Caco-2 (cell line): ENCODE measurements around the gene BICD1. TPM values are rescaled to one million over a fixed set of nuclear protein-coding genes. Genes with fewer than 3 reads are reported as not detected.

Experiments used
- BruUV-seq: library from RNA; stranded (reverse); fragments of 400-500 nt; replicated peaks from 2 replicates; lab custom pipeline; 2021; lab: Mats Ljungman, UMichigan
- CTCF ChIA-PET: fragments of 300-600 bp; sonication (Branson Sonifier 250); formaldehyde crosslinking; loops from one replicate; lab custom pipeline; 2022; ENCODE audit warnings: antibody characterized with exemption; lab: Charles Lee
- POLR2A ChIA-PET: fragments of 300-600 bp; sonication (Branson Sonifier 250); formaldehyde crosslinking; loops from one replicate; lab custom pipeline; 2022; ENCODE audit warnings: antibody characterized with exemption; lab: Charles Lee
- DNase-seq, 2 experiments: peaks; one replicate each; pipeline versions ENCODE4 v3.0.0 to v3.0.0-alpha.2; 2020 to 2022
- H3K27me3 ChIP-seq: replicated peaks from 2 replicates; pipeline ENCODE4 v1.6.0; 2011; ENCODE audit warnings: low read length; ENCODE audit not compliant: control insufficient read depth, insufficient read depth
- H3K36me3 ChIP-seq: 2 replicates; pipeline ENCODE4 v1.5.1; 2011; ENCODE audit warnings: low read length; ENCODE audit not compliant: control insufficient read depth, insufficient read depth
- H3K4me1 ChIP-seq: fragments of 250-450 bp; sonication (Bioruptor Pico); 2 replicates; pipeline ENCODE4 v1.5.1; 2020; ENCODE audit warnings: mild to moderate bottlenecking
- H3K4me3 ChIP-seq: 2 replicates; pipeline ENCODE4 v1.5.1; 2011; ENCODE audit warnings: low read depth, mild to moderate bottlenecking, control low read depth, low read length
- H3K9me3 ChIP-seq: fragments of 250-450 bp; sonication (Bioruptor Pico); 2 replicates; pipeline ENCODE4 v1.5.1; 2020; ENCODE audit warnings: mild to moderate bottlenecking, moderate library complexity
- H3K27ac Mint-ChIP-seq: one replicate; pipeline ENCODE4 v1.8.0; 2022; ENCODE audit warnings: mixed read lengths; ENCODE audit not compliant: unreplicated experiment
- H3K27me3 Mint-ChIP-seq: one replicate; pipeline ENCODE4 v1.8.0; 2022; ENCODE audit warnings: mixed read lengths; ENCODE audit not compliant: insufficient read depth, unreplicated experiment
- H3K36me3 Mint-ChIP-seq: one replicate; pipeline ENCODE4 v1.8.0; 2022; ENCODE audit warnings: mild to moderate bottlenecking, mixed read lengths; ENCODE audit not compliant: insufficient read depth, unreplicated experiment
- H3K4me1 Mint-ChIP-seq: one replicate; pipeline ENCODE4 v1.8.0; 2022; ENCODE audit warnings: low read depth, mixed read lengths; ENCODE audit not compliant: unreplicated experiment
- H3K4me3 Mint-ChIP-seq: one replicate; pipeline ENCODE4 v1.8.0; 2022; ENCODE audit warnings: mild to moderate bottlenecking, moderate library complexity, mixed read lengths; ENCODE audit not compliant: unreplicated experiment
- H3K9me3 Mint-ChIP-seq: one replicate; pipeline ENCODE4 v1.8.0; 2022; ENCODE audit warnings: mixed read lengths; ENCODE audit not compliant: unreplicated experiment
- CTCF ChIP-seq, 2 experiments: fragments of 200-600 bp in 1 of 2; IDR thresholded peaks; 1 replicate in 1 of 2; 2 replicates in 1 of 2; pipeline versions ENCODE4 v1.5.1 to v1.8.0; 2011 to 2022; ENCODE audit warnings: antibody characterized with exemption in 1 of 2, control low read depth in 1 of 2, inconsistent platforms in 1 of 2, low read depth in 1 of 2, low read length in 1 of 2, mild to moderate bottlenecking in 1 of 2, moderate library complexity in 1 of 2; ENCODE audit not compliant: insufficient read depth in 1 of 2, severe bottlenecking in 1 of 2, unreplicated experiment in 1 of 2
- intact Hi-C: fragments of 100-400 bp; cut with micrococcal nuclease; formaldehyde crosslinking; loops from one replicate; pipeline ENCODE4 v1.10.0; 2022; ENCODE audit not compliant: unreplicated experiment
- total RNA-seq: library from RNA; stranded (reverse); gene quantifications from 2 replicates; pipeline ENCODE4 v1.2.3, GENCODE V29; 2022

Gene BICD1
- total RNA-seq, 1 experiment from 2014 or later: 36.2 TPM

GRCh38 chr12:32402946-32403345, 296.3 kb downstream of the BICD1 start:
- BruUV-seq: TSS peak; percentile 0
- Mint-ChIP-seq H3K36me3 (peaks cover 42% of the 10 kb centered on the region), H3K27ac (no peak overlapping the region), H3K9me3 (no peaks in the 10 kb centered on the region), H3K27me3 (no peaks in the 10 kb centered on the region), H3K4me1 (peaks cover 8% of the 10 kb centered on the region), H3K4me3 (no peak overlapping the region)
- intact Hi-C loops: no loop called here
- TF ChIP-seq CTCF (IDR thresholded peaks at IDR 0.05; ENCODE audit: insufficient read depth in 1 of 2, low read depth in 1 of 2, low read length in 1 of 2, severe bottlenecking in 1 of 2, unreplicated experiment in 1 of 2): no peak
- H3K9me3 ChIP-seq: no peaks in the 10 kb centered on the region
- POLR2A ChIA-PET: interaction anchor here (0.5 kb wide), 1 partner anchor 251 kb away, joined by 3 read pairs; no protein-coding TSS in a partner anchor
- H3K36me3 ChIP-seq: peaks cover 2% of the 10 kb centered on the region; the same call in 1 of the 2 replicates
- H3K4me1 ChIP-seq: peaks cover 12% of the 10 kb centered on the region
- CTCF ChIA-PET: no interaction called here
- H3K27me3 ChIP-seq: no peaks in the 10 kb centered on the region
- no peak for DNase-seq
- no peak overlapping the region for H3K4me3 ChIP-seq

- H3K4me1 ChIP-seq: no peaks in the 10 kb centered on the region
- H3K4me3 Mint-ChIP-seq: no peak overlapping the region
- TF ChIP-seq CTCF (IDR thresholded peaks at IDR 0.05; ENCODE audit: insufficient read depth in 1 of 2, low read depth in 1 of 2, low read length in 1 of 2, severe bottlenecking in 1 of 2, unreplicated experiment in 1 of 2): no peak
- no peaks in the 10 kb centered on the region for H3K9me3 ChIP-seq
- H3K27me3 Mint-ChIP-seq: no peaks in the 10 kb centered on the region
- no peaks in the 10 kb centered on the region for H3K27me3 ChIP-seq
- BruUV-seq: no TSS peak
- DNase-seq: no peak
- ChIA-PET CTCF (interaction anchor here (0.7 kb wide), 1 partner anchor 210 kb away, joined by 6 read pairs; no protein-coding TSS in a partner anchor), POLR2A (interaction anchor here (1.6 kb wide), 1 partner anchor 8 kb away, joined by 5 read pairs; no protein-coding TSS in a partner anchor)
- H3K4me1 Mint-ChIP-seq: peaks cover 6% of the 10 kb centered on the region
- H3K36me3 ChIP-seq: no peaks in the 10 kb centered on the region
- H3K9me3 Mint-ChIP-seq: no peaks in the 10 kb centered on the region
- intact Hi-C loops: no loop called here
- peak overlapping the region; percentile 1 for H3K27ac Mint-ChIP-seq
- no peak overlapping the region for H3K4me3 ChIP-seq
- H3K36me3 Mint-ChIP-seq: peaks cover 43% of the 10 kb centered on the region
Measured at GRCh38 chr12:32407795-32408194, 301.1 kb downstream of the BICD1 start.

GRCh38 chr12:32413412-32413811, 306.8 kb downstream of the BICD1 start:
- H3K27me3 ChIP-seq: no peaks in the 10 kb centered on the region
- H3K36me3 Mint-ChIP-seq: peaks cover 34% of the 10 kb centered on the region
- H3K4me3 Mint-ChIP-seq: no peak overlapping the region
- POLR2A ChIA-PET: no interaction called here
- peaks cover 32% of the 10 kb centered on the region for H3K4me1 Mint-ChIP-seq
- no peaks in the 10 kb centered on the region for H3K27me3 Mint-ChIP-seq
- intact Hi-C loops: no loop called here
- H3K9me3 Mint-ChIP-seq: no peaks in the 10 kb centered on the region
- no peak overlapping the region for H3K27ac Mint-ChIP-seq
- no peaks in the 10 kb centered on the region for H3K9me3 ChIP-seq
- no peak for TF ChIP-seq CTCF (IDR thresholded peaks at IDR 0.05; ENCODE audit: insufficient read depth in 1 of 2, low read depth in 1 of 2, low read length in 1 of 2, severe bottlenecking in 1 of 2, unreplicated experiment in 1 of 2)
- no TSS peak for BruUV-seq
- no peaks in the 10 kb centered on the region; the same call in 1 of the 2 replicates for H3K36me3 ChIP-seq
- H3K4me1 ChIP-seq: peaks cover 4% of the 10 kb centered on the region; the same call in 1 of the 2 replicates
- CTCF ChIA-PET: no interaction called here
- H3K4me3 ChIP-seq: no peak overlapping the region
- no peak for DNase-seq
